ENCODE results near the gene SLC5A5.
A peak's percentile ranks its signal among the peaks of the same experiment; 100 is the strongest.

Gene SLC5A5

GRCh38 chr19:17847538-17848366 is 24.0 kb upstream of the SLC5A5 start, which contains the start of gene JAK3:
JAK3 (minus strand) TSS chr19:17847982; CDS start chr19:17844417, 3,565 bp downstream.
- DNase-seq: no peak

- no peak for DNase-seq
Observed at GRCh38 chr19:17848595-17849292, 23.0 kb upstream of the SLC5A5 start.

GRCh38 chr19:17854061-17854460 is 17.7 kb upstream of the SLC5A5 start:
- DNase-seq: no peak

GRCh38 chr19:17855280-17856152 is 16.2 kb upstream of the SLC5A5 start:
- peak; percentile 70 to 73 for DNase-seq

- peak; percentile 98 to 99 for DNase-seq
Observed at GRCh38 chr19:17859533-17860330, 12.0 kb upstream of the SLC5A5 start, which contains the start of gene RPL18A. RPL18A (plus strand) TSS chr19:17859910; CDS start chr19:17859957, 47 bp downstream.

GRCh38 chr19:17860331-17860992 is 11.3 kb upstream of the SLC5A5 start:
- no peak for DNase-seq

GRCh38 chr19:17860993-17861360 is 10.8 kb upstream of the SLC5A5 start:
- no peak for DNase-seq

GRCh38 chr19:17861542-17862402 is 10.0 kb upstream of the SLC5A5 start:
- no peak for DNase-seq

- no peak for DNase-seq
Observed at GRCh38 chr19:17862711-17863519, 8.8 kb upstream of the SLC5A5 start.

- DNase-seq: no peak
Observed at GRCh38 chr19:17863520-17864182, 8.1 kb upstream of the SLC5A5 start.

GRCh38 chr19:17865364-17866311 is 6.1 kb upstream of the SLC5A5 start:
- DNase-seq: no peak

- no peak for DNase-seq
Observed at GRCh38 chr19:17866312-17866963, 5.3 kb upstream of the SLC5A5 start.

- DNase-seq: no peak
Observed at GRCh38 chr19:17866964-17867486, 4.7 kb upstream of the SLC5A5 start.

- no peak for DNase-seq
Observed at GRCh38 chr19:17868669-17869068, 3.1 kb upstream of the SLC5A5 start.

GRCh38 chr19:17869114-17869608 is 2.6 kb upstream of the SLC5A5 start:
- no peak for DNase-seq

GRCh38 chr19:17871032-17871877 is 490 bp upstream of the SLC5A5 start:
- no peak for DNase-seq

Data from NCI-H2081 (cell line).